Measurements from ENCODE around the gene OR4D9.

- no peak for TF ChIP-seq CTCF (IDR thresholded peaks at IDR 0.05; ENCODE audit: control extremely low read depth in 1 of 3, insufficient read depth in 1 of 3, low read depth in 1 of 3, low read length in 3 of 3)
- TF ChIP-seq HDAC2 (IDR thresholded peaks at IDR 0.05; ENCODE audit: borderline replicate concordance in 1 of 2, low read depth in 2 of 2, low read length in 2 of 2) = no peak
- no peak for TF ChIP-seq ATF3 (IDR thresholded peaks at IDR 0.05; ENCODE audit: insufficient read depth, low read depth, low read length)
- no peak for TF ChIP-seq KDM1A (IDR thresholded peaks at IDR 0.05; ENCODE audit: borderline replicate concordance, low read length)
- TF ChIP-seq TBP (IDR thresholded peaks at IDR 0.05; ENCODE audit: low read depth, low read length) = no peak
- no peak for TF ChIP-seq USF2 (IDR thresholded peaks at IDR 0.05; ENCODE audit: low read length)
- no peak for TF ChIP-seq SUZ12 (IDR thresholded peaks at IDR 0.05; ENCODE audit: low read length)
- TF ChIP-seq POLR2A (IDR thresholded peaks at IDR 0.05; ENCODE audit: control extremely low read depth in 1 of 2, low read depth in 2 of 2, low read length in 2 of 2) = no peak
- TF ChIP-seq CREB1 (IDR thresholded peaks at IDR 0.05) = no peak
- TF ChIP-seq JUND (IDR thresholded peaks at IDR 0.05; ENCODE audit: low read length) = no peak
- TF ChIP-seq CBX5 (IDR thresholded peaks at IDR 0.05; ENCODE audit: low read depth, low read length) = no peak
- TF ChIP-seq CHD2 (IDR thresholded peaks at IDR 0.05; ENCODE audit: low read length) = no peak
Observed at GRCh38 chr11:59556917-59557348, 45.6 kb downstream of the OR4D9 start.

Measured in H1 (cell line).